OCI-LY7 (cell line): ENCODE results near the gene AXDND1. TPM values are rescaled to one million over a fixed set of nuclear protein-coding genes. Genes with fewer than 3 reads are reported as not detected.

Experiments
- BruUV-seq: library from RNA; stranded (reverse); fragments of 400-500 nt; replicated peaks from 2 replicates; lab custom pipeline; 2021; lab: Mats Ljungman, UMichigan
- CTCF ChIA-PET: fragments of 300-600 bp; sonication (Branson Sonifier 250); formaldehyde crosslinking; loops from one replicate; lab custom pipeline; 2022; ENCODE audit warnings: antibody characterized with exemption; ENCODE audit not compliant: unreplicated experiment; lab: Charles Lee
- POLR2A ChIA-PET: fragments of 300-600 bp; sonication (Branson Sonifier 250); formaldehyde crosslinking; loops from one replicate; lab custom pipeline; 2022; ENCODE audit warnings: antibody characterized with exemption; lab: Charles Lee
- DNase-seq: peaks from one replicate; pipeline ENCODE4 v3.0.0-alpha.2; 2015; ENCODE audit warnings: low spot score
- H2AFZ ChIP-seq: fragments of 200-600 bp; sonication (generic), shearing (Covaris generic); 2 replicates; pipeline ENCODE4 v1.6.1; 2014; ENCODE audit warnings: mild to moderate bottlenecking, antibody characterized with exemption, low read length, moderate library complexity
- H3K27ac ChIP-seq: fragments of 200-600 bp; sonication (generic); 2 replicates; pipeline ENCODE4 v1.5.1; 2014; ENCODE audit warnings: mixed run types, low read depth, mild to moderate bottlenecking, moderate library complexity, low read length, inconsistent platforms; ENCODE audit not compliant: poor library complexity, severe bottlenecking
- H3K36me3 ChIP-seq: fragments of 200-600 bp; sonication (generic); 2 replicates; pipeline ENCODE4 v1.6.1; 2014; ENCODE audit warnings: mild to moderate bottlenecking, antibody characterized with exemption, low read length, moderate library complexity, mixed read lengths; ENCODE audit not compliant: insufficient read depth
- H3K4me1 ChIP-seq: fragments of 200-600 bp; sonication (generic); 2 replicates; pipeline ENCODE4 v1.5.1; 2014; ENCODE audit warnings: mild to moderate bottlenecking, low read length; ENCODE audit not compliant: insufficient read depth, poor library complexity, severe bottlenecking
- H3K4me2 ChIP-seq: fragments of 200-600 bp; sonication (generic); 2 replicates; pipeline ENCODE4 v1.6.1; 2014; ENCODE audit warnings: mild to moderate bottlenecking, low read length
- H3K4me3 ChIP-seq: fragments of 200-600 bp; sonication (generic); 2 replicates; pipeline ENCODE4 v1.5.1; 2014; ENCODE audit warnings: mild to moderate bottlenecking, low read depth, low read length; ENCODE audit not compliant: poor library complexity, severe bottlenecking
- H3K79me2 ChIP-seq: fragments of 200-600 bp; sonication (generic); 2 replicates; pipeline ENCODE4 v1.6.1; 2016; ENCODE audit warnings: low read depth, mild to moderate bottlenecking, low read length, moderate library complexity, mixed read lengths; ENCODE audit not compliant: insufficient read depth
- H3K9me2 ChIP-seq: fragments of 200-600 bp; sonication (generic); 2 replicates; pipeline ENCODE4 v1.6.1; 2016; ENCODE audit warnings: mild to moderate bottlenecking, low read length, mixed read lengths; ENCODE audit not compliant: insufficient read depth
- H3K9me3 ChIP-seq: fragments of 200-600 bp; sonication (generic); 2 replicates; pipeline ENCODE4 v1.6.1; 2014; ENCODE audit warnings: mild to moderate bottlenecking, mixed run types, low read length, mixed read lengths
- H4K20me1 ChIP-seq: fragments of 200-600 bp; sonication (generic); 2 replicates; pipeline ENCODE4 v1.6.1; 2014; ENCODE audit warnings: mild to moderate bottlenecking, antibody characterized with exemption, low read length, moderate library complexity, mixed read lengths; ENCODE audit not compliant: insufficient read depth
- CTCF ChIP-seq: fragments of 200-600 bp; sonication (generic); conservative IDR thresholded peaks from 2 replicates; pipeline ENCODE4 v1.5.1; 2014; ENCODE audit warnings: mild to moderate bottlenecking, antibody characterized with exemption, low read length, moderate library complexity, mixed read lengths
- EZH2phosphoT487 ChIP-seq: fragments of 200-600 bp; sonication (generic); IDR thresholded peaks from 2 replicates; pipeline ENCODE4 v1.6.1; 2018; ENCODE audit warnings: low read depth, borderline replicate concordance, mild to moderate bottlenecking, mixed run types, antibody characterized with exemption, low read length, moderate library complexity, mixed read lengths
- intact Hi-C: fragments of 100-400 bp; cut with micrococcal nuclease; formaldehyde crosslinking; loops from one replicate; pipeline ENCODE4 v1.10.0; 2022; ENCODE audit not compliant: unreplicated experiment
- total RNA-seq, 2 experiments: library from RNA; depleted of rRNA in 1 of 2; stranded (reverse); fragments of >200 nt in 1 of 2; shearing (Covaris generic) in 1 of 2; gene quantifications; 2 replicates each; pipeline ENCODE4 v1.2.3, GENCODE V29; 2014 to 2022

Gene AXDND1
- total RNA-seq, 2 experiments from 2014 or later, result 0.16 to 1.8 TPM

- H3K4me2 ChIP-seq, result no peak overlapping the region
- H3K4me1 ChIP-seq, result no peaks in the 10 kb centered on the region
- CTCF ChIA-PET, result no interaction called here
- DNase-seq, result no peak
- no peaks in the 10 kb centered on the region for H3K9me3 ChIP-seq
- TF ChIP-seq CTCF (no peak), EZH2phosphoT487 (no peak)
- H3K36me3 ChIP-seq, result no peaks in the 10 kb centered on the region
- no peak overlapping the region for H3K27ac ChIP-seq
- no peaks in the 10 kb centered on the region for H3K9me2 ChIP-seq
- intact Hi-C loops, result no loop called here
- no TSS peak for BruUV-seq
- POLR2A ChIA-PET, result no interaction called here
- no peak overlapping the region for H3K4me3 ChIP-seq
- H3K79me2 ChIP-seq, result no peaks in the 10 kb centered on the region
- H2AFZ ChIP-seq, result no peak overlapping the region
- H4K20me1 ChIP-seq, result no peaks in the 10 kb centered on the region
Observed at GRCh38 chr1:179589509-179589908, 223.7 kb downstream of the AXDND1 start.

- H3K36me3 ChIP-seq, result no peaks in the 10 kb centered on the region
- DNase-seq, result no peak
- TF ChIP-seq CTCF, result no peak
- TF ChIP-seq EZH2phosphoT487, result no peak
- no peak overlapping the region for H3K4me2 ChIP-seq
- POLR2A ChIA-PET, result no interaction called here
- no peaks in the 10 kb centered on the region for H3K9me2 ChIP-seq
- no peaks in the 10 kb centered on the region for H3K9me3 ChIP-seq
- no peak overlapping the region for H3K27ac ChIP-seq
- BruUV-seq, result no TSS peak
- no peaks in the 10 kb centered on the region for H3K4me1 ChIP-seq
- H3K79me2 ChIP-seq, result no peaks in the 10 kb centered on the region
- no peak overlapping the region for H3K4me3 ChIP-seq
- H4K20me1 ChIP-seq, result no peaks in the 10 kb centered on the region
- intact Hi-C loops, result no loop called here
- no peak overlapping the region for H2AFZ ChIP-seq
- CTCF ChIA-PET, result no interaction called here
Observed at GRCh38 chr1:179590671-179591070, 224.9 kb downstream of the AXDND1 start.

GRCh38 chr1:179591253-179591591 is 225.5 kb downstream of the AXDND1 start:
- no peak overlapping the region for H3K4me3 ChIP-seq
- intact Hi-C loops, result no loop called here
- no TSS peak for BruUV-seq
- peaks cover 3% of the 10 kb centered on the region for H3K4me1 ChIP-seq
- H3K36me3 ChIP-seq, result no peaks in the 10 kb centered on the region
- no peak overlapping the region for H2AFZ ChIP-seq
- POLR2A ChIA-PET, result no interaction called here
- DNase-seq, result no peak
- H3K4me2 ChIP-seq, result no peak overlapping the region
- H4K20me1 ChIP-seq, result no peaks in the 10 kb centered on the region
- no peaks in the 10 kb centered on the region for H3K9me3 ChIP-seq
- no peak overlapping the region for H3K27ac ChIP-seq
- no peaks in the 10 kb centered on the region for H3K9me2 ChIP-seq
- no peaks in the 10 kb centered on the region for H3K79me2 ChIP-seq
- CTCF ChIA-PET, result no interaction called here
- TF ChIP-seq EZH2phosphoT487 (no peak), CTCF (no peak)
